ENCODE measurements around the gene STK31.
"Not testable (repeated sequence)": the region's sequence is repeated elsewhere in the genome, so short reads cannot be mapped to it uniquely, and the experiment has no call there.

The STK31 gene, protein sequence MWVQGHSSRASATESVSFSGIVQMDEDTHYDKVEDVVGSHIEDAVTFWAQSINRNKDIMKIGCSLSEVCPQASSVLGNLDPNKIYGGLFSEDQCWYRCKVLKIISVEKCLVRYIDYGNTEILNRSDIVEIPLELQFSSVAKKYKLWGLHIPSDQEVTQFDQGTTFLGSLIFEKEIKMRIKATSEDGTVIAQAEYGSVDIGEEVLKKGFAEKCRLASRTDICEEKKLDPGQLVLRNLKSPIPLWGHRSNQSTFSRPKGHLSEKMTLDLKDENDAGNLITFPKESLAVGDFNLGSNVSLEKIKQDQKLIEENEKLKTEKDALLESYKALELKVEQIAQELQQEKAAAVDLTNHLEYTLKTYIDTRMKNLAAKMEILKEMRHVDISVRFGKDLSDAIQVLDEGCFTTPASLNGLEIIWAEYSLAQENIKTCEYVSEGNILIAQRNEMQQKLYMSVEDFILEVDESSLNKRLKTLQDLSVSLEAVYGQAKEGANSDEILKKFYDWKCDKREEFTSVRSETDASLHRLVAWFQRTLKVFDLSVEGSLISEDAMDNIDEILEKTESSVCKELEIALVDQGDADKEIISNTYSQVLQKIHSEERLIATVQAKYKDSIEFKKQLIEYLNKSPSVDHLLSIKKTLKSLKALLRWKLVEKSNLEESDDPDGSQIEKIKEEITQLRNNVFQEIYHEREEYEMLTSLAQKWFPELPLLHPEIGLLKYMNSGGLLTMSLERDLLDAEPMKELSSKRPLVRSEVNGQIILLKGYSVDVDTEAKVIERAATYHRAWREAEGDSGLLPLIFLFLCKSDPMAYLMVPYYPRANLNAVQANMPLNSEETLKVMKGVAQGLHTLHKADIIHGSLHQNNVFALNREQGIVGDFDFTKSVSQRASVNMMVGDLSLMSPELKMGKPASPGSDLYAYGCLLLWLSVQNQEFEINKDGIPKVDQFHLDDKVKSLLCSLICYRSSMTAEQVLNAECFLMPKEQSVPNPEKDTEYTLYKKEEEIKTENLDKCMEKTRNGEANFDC
- 0.27 to 1.1 (median 0.85) reads per million in 4 experiments for total RNA-seq

DNA sequence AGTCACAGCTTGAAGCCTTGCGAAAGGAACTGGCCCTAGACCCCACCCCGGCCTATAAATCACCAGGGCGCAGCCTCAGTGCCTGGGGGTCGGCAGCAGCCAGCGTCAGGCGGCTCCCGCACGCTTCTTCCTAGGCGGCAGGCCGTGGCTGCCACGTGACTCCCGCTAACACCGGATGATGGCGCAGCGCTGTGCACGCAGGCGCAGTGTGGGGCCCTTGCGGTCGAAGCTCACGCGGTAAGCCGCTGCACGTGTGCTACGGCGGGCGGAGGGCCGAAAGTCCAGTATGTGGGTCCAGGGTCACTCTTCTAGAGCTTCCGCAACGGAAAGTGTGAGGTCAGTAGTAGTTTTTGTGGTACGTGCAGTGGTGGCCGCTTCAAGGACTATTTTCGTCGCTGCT lies at the start of gene STK31:
Gene STK31 (plus strand): TSS at position 220 of the 400 bp plus-strand sequence. CDS start 67 bp downstream, at position 287.
- DNase-seq = no peak

DNA sequence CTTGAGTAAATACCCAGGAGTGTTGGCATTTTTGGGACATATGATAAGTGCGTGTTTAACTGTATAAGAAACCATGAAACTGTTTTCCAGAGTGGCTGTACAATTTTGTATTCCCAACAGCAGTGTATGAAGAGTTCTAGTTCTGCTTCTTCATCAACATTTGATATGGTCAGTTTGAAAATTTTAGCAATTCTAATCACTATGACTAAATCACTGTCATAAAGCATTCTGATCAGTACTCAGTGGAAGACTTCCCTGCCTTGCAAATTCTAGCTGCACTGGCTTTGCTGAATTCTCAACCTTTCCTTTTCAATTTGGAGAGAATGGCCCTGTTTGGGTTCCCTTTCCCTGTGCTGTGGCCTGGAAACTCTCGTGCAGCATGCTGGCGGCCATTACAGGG lies 48.6 kb upstream of the STK31 start:
- DNase-seq = no peak

DNA sequence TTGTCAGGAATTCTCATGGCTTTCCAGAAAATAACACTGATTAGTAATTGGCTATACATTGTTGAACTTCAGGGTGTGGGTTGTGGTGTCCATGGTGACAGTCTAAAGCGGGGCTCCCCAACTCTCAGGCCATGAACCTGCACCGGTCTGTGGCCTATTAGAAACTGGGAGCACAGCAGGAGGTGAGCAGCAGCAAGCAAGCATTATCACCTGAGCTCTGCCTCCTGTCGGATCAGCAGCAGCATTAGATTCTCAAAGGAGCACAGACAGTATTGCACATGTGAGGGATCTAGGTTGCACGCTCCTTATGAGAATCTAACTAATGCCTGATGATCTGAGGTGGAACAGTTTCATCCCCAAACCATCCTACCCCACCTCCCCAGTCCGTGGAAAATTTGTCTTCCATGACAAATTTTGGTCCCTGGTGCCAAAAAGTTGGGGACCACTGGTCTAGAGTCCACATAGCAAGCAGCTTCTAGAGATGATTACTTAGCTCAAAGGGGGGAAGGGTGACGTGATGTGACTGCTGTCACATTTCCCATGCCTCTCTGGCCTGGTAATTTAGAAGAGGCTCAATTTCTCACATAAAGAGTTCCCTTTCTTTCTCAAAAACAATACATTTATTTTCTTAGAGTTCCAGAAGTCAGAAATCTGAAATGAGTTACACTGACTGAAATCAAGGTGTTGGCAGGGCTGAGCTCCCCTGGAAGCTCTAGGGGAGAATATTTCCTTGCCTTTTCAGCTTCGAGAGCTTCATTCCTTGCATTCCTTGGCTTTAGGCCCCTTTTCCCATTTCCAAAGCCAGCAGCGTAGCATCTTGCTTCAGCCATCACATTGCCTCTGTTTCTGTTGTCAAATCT lies 47.7 kb upstream of the STK31 start:
- no peak for DNase-seq

DNA sequence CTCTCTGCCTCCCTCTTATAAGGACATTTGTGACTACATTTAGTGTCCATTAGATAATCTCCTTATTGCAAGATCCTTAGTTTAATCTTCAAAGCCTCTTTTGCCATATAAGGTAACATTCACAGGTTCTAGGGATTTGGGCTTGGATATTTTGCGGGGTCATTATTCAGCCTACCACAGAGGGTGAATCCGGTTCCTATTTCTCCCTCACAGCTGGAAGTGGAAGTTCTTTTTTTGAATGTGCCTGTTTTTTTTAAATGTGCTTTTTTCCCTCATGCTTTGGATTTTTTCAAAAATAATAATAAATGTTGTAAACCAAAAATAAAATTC lies 47.1 kb upstream of the STK31 start:
- DNase-seq = no peak

DNA sequence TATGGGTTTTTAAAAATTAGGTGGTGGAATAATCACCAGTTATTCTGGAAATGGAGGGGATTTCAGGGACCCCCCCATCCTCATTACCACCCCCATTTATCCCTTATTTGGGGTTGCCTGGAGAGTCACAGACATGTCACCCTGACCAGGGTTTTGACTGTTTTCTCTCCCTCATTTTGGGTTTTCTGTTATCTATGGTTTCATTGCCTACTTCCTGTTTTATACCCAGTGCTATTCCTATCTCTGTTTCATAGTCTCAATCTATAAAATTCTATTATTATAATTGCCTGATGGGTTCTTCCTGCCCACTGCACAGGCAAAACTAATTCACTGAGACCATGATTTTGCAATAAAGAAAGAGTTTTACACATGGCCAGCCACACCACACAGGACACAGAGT lies 45.9 kb upstream of the STK31 start:
- DNase-seq = no peak

DNA sequence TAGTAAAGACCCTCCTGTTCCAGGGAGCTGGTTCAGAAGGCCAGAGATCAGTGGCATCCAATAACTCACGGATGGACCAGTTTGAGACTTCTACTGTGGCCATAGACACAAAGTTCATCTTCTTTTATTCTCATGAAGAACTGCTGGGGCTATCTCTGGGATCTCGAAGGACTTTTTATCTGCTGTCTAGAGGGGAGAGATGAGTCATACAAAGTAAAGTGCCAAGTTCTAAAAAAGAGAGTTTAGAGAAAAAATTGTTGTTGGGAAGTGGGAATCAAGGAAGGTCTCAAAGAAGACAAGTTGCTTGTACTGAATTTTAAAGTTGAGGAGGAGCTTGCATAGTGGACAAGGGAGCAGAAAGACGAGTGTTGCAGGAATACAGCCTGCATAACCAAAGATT lies 38.0 kb upstream of the STK31 start:
- DNase-seq = no peak

DNA sequence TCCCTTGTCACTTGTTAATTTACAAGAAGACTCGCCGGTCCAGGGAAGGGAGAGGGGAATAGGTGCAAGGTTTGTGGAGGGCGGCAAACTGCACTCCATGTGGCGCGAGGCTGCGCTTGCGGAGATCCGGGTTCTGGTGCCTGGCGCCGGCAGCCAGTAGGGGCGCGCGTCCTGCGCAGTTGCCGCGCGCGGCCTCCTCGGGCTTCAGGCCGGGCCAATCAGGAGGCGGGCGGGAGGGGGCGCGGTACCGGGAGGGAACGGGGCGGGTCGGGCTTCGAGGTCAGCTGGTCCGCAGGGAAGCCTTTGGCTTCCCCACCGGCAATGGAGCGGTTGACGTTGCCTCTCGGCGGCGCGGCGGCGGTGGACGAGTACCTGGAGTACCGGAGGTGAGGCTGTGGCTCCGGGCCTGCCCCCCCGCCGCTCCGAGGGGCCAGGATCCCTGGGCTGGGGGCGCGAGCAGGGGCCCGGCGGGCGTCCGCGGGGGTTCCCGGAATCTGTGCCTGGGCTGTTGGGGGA lies 30.1 kb upstream of the STK31 start, which contains the start of gene FAM221A:
Gene FAM221A (plus strand): TSS at position 302 of the 516 bp plus-strand sequence. CDS start 20 bp downstream, at position 322.
- peak; percentile 72 for DNase-seq

DNA sequence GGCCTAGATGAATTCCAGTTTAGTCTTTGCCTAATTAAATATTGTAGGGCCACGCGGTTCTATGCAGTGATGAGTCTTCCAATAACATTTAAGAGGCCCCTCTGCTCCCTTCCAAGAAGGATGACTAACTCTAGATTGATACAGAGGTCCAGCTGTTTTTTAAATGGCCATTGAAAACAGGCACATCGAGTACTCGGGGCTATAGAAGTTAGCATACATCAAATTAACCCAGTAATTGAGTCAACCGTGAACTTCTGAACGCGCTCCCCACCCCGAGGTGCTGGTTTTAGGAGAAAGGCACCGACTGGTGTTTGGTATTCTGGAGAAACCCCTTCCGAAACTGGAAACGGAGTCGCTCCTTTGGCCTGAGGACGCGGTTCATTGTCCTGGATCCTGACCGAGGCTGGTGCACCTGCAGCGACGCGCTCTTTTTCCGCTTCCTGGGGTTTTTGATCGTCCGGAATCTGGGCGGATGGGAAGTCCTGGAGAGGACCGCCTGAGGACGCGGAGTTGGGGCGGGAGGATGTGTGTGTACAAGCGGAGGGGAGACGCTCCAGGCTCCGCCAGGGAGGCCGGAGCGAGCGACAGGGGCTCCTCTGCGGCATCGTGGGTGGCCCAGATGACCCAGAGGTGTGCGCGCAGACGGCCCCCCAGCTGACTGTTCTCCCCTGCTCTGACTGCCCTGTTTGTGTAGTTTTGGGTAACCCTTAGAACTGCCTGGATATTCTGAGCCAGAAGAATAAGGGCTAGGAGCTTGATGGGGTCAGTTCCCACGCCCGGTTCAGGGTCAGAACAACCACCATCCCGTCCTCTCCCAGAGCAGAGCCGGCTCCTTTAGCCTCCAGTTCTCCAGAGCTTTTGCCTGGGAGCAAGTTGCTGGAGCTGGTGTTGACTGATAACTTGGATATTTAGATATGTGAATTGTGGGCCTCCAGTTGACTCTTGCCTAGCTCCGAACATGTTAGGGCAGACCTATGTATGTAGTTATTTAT lies 29.3 kb upstream of the STK31 start:
- DNase-seq = peak; percentile 18

DNA sequence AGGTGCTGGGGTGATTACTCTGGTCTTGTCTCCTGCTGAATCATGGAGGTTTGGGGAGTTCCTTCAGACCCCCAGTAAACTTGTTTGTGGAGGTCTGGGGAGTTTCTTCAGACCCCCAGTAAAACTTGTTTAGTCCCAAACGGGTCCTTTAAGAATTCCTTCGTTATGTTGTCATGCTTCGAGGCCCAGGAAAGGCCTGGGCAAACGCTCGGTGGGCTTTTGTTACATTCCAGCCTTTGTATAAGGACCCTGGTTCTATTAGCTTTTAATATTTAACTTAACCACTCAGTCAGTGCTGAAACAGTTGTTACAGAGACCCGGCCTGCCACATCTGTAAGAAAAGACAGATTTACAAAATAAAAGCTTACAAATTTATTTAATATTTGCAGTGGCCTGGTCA lies 26.0 kb upstream of the STK31 start:
- not testable (repeated sequence) for DNase-seq

DNA sequence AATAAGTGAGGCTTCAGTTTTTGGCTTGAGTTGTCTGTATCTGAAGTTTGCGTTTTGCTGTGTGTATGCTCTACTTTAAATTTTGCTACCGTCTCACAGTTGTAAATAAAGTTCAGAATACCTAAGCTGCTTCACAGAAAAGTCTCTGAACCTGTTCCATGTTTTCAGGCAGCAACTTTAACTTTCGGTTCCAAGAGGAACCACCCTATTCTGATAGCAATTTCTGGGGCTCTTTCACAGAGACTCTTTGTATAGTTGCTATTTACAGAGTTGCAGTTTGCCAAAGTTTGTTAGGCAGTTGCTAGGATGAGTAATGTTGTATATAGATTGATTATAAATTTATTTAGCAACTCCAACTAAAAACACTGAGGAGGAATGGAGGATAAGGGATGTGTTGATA lies 24.3 kb upstream of the STK31 start:
- no peak for DNase-seq

DNA sequence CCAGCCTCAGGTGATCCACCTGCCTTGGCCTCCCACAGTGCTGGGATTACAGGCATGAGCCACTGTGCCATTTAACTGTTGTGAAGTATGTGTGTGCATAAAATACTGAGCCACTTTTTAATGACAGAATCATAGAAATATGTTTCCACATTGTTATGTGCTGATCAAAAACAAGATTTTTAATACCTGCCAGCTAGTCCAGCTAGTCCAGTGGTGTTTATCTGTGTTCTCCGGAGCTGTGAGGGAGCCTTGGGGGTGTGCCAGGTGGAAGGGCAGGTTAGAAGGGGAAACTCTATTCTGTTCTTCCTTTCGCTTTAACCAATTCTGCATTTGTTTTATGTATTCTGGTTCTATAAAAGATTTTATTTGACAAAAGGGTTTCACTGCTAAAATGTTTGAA lies 23.0 kb upstream of the STK31 start:
- no peak for DNase-seq

DNA sequence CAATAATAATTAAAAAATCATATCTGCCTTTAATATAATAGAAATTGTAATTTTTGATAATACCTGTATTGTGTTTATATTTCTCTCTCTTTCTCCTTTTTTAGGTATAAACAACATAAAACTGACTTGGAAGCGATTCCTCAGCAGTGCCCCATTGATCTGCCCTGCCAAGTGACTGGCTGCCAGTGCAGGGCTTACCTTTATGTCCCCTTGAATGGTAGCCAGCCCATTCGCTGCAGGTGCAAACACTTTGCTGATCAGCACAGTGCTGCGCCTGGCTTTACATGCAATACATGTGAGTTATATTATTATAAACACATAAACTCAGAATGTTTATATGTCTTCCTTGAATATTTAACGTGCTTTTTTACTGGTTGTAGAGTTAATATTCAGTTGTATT lies 20.9 kb upstream of the STK31 start:
- DNase-seq = no peak

DNA sequence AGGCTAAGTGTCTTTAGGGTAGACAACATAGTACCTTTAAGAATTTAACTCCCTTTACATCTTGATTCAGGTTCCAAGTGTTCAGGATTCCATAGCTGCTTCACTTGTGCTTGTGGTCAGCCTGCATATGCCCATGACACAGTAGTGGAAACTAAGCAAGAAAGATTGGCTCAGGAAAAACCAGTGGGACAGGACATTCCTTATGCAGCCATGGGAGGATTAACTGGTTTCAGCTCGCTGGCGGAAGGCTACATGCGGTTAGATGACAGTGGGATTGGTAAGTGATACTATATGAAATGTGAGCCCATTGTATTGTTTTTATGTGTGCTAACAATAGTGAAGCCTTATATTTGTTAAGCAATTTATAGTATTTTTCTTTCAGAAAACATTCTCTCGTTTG lies 18.7 kb upstream of the STK31 start:
- no peak for DNase-seq

DNA sequence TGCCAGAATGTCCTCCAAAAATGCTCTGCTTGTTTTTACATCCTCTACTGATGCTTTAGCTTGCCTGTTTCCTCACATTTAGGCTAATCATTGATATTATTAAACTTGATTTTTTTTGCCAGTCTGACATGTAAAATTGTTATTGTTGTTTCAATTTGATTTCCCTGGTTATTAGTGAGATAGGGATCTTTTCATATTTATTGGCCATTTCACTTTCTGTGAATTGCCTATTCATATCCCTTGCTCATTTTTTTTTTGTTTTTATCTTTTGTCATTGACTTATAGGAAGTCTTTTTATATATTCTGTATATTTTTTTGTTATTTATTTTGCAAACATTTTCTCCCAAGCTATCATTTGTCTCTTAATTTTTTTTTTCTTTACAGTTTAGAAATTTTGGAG lies 16.8 kb upstream of the STK31 start:
- no peak for DNase-seq

DNA sequence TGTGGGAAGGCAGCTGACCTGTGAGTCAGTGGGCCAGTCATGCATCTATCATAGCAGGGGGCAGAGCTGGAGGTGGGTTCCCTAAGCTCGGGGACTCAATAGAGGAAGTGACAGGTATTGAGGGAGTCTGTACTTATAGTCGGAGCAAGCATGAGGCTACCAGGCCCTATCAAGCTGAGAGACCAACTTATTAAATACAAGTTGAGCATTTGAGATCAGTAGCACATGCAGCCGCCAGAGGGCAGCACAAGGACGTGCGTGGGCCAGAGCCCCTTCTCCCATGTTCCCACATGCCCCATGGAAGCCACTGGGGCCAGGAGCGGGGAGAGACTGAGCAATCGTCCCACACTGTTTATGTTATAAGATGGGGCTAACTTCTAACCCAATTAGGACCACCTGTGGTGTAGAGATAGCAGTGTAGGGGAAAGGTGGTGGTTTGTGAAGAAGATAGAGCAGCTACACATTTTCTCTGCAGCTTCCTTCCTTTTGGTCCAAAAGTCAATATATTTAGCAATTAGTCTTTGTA lies 13.0 kb upstream of the STK31 start:
- DNase-seq = peak; percentile 17

DNA sequence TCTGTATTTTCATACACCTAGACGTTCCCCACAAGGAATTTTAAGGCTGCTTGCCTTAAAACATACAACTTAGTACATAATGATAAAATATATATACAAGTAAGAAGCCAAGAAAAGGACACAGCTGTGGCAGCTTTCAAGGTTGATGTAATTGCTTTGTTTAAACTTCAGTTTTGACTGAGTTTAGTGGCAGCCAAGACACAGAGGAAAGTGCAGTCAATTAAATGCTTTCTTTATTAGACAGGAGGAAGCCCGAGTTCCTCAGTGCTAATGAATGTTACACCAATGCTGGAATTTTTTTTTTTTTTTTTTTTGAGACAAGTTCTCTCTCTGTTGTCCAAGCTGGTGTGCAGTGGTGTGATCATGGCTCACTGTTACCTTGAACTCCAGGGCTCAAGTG lies 11.2 kb upstream of the STK31 start:
- DNase-seq = no peak

DNA sequence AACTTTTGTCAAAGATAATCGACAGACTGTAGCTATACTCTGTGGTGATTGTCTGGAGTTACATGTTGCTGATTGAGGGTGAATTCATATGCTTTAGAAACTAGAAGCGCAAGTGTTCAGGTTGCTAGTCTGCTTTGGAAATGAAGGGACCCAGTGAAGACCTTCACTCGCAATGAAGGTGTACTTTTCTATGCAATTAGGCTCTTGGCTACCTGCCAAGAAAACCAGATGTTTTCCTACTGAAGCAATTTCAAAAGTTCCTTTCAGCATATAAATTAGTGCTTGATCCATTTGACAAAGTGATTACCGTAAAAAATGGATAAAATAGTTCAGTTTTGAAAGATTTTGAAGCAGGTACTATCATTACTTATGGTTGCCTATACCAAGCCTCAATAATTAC lies 10.0 kb upstream of the STK31 start:
- no peak for DNase-seq

DNA sequence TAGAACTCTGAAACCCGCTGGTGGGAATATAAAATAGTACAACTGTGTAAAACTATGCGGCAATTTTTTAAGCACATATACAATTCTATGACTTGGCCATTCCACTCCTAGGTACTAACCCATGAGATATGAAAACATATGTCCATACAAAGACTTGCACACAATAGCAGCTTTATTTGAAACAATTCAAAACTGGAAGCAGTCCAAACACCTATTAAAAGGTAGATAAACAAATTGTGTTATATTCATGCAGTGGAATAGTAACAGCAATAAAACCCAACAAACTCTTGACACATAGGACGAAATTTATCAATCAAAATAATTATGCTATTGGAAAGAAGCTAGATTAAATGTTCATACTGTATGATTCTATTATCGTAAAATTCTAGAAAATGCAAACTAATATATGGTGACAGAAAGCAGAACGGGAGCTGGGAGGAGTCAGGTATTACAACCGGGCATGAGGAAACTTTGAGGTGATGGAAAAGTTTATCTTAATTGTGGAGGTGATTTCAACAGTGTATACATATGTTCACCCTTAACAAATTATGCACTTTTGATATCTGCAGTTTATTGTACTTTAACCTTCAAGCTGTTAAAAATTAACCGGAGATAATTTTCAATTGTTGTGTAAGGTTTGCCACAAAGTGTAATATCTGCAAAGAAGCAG lies 803 bp upstream of the STK31 start:
- DNase-seq = no peak

DNA sequence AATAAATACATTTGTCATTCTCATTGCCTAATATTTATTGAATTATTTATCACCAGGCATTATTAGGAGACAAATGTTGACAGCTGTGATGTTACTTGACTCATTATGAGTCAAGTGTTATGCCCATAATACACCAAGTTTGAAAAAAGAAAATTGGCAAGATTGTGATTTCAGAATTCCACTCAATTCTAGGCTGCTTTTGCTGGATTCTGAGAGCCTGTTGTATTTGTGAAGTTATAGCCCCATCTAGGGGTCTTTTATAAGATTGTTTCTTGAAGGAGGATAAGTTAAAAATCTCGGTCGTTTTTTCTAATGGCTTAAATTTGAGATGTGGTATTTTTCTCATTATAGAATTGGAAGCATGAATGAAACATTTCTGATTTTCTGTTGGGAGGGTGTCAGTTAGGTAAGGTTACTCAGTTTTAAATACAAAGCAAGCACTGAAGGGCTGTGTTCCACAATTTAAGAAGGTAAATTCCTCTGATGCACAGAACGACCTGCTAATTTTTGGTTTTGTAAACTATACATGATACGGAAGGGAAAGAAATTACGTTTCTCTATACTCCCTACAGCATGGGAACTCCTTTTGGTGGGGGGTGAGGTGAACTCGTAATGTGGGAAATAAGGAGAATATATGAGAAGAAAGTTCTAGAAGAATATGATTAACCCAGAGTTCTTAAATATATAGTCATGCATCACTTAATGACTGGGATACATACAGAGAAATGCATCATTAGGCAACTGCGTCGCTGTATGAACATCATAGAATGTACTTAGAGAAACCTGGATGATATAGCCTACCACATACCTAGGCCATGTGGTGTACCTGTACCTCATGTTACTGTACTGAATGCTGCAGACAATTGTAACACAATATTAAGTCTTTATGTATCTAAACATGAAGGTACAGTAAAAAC lies 2.6 kb downstream of the STK31 start:
- no peak for DNase-seq
